DND-41 (cell line): ENCODE measurements around the gene HSBP1.

Experiments used
- CTCF ChIP-seq: IDR thresholded peaks from 2 replicates; pipeline ENCODE4 v1.5.1; 2012; ENCODE audit warnings: borderline replicate concordance, low read length, moderate library complexity, mild to moderate bottlenecking; ENCODE audit not compliant: poor library complexity, severe bottlenecking; ENCODE audit errors: extremely low read depth
- EZH2 ChIP-seq: IDR thresholded peaks from 3 replicates; pipeline ENCODE4 v1.6.1; 2012; ENCODE audit warnings: borderline replicate concordance, low read depth, mild to moderate bottlenecking, moderate library complexity, low read length, inconsistent platforms; ENCODE audit not compliant: severe bottlenecking

GRCh38 chr16:83840060-83840617 is 32.4 kb downstream of the HSBP1 start:
- TF ChIP-seq CTCF (no peak), EZH2 (no peak)
